Measurements from ENCODE around the gene SEMA4D. TPM values are rescaled to one million over a fixed set of nuclear protein-coding genes. Genes with fewer than 3 reads are reported as not detected.

Gene SEMA4D
- total and polyA plus RNA-seq, 12 donors = 3.5 to 57.0 (median 26.7) TPM

- WGBS, 4 donors = 95 to 99% (median 96%) methylated on average over 7 of the region's 7 CpGs
- H3K27ac ChIP-seq = no peak overlapping the region
- peaks cover 11 to 25% of the 10 kb centered on the region in 2 donors for H3K4me1 ChIP-seq (replicated peaks in 1 of 2)
- intact Hi-C loops (cut with DNase I) = no loop called here
- H3K4me3 ChIP-seq = no peak overlapping the region
- H3K27me3 ChIP-seq = no peaks in the 10 kb centered on the region
- H3K9me3 ChIP-seq (replicated peaks in 1 of 3) = no peaks in the 10 kb centered on the region
- DNase-seq = no peak
- H3K36me3 ChIP-seq (replicated peaks in 1 of 2) = no peaks in the 10 kb centered on the region
- no peak for TF ChIP-seq POLR2A (IDR thresholded peaks at IDR 0.05)
- TF ChIP-seq CTCF (IDR thresholded peaks at IDR 0.05) = no peak
These were observed 14.5 kb upstream of the SEMA4D start for GRCh38 chr9:89512382-89512781.

GRCh38 chr9:89508951-89509615 is 11.2 kb upstream of the SEMA4D start:
- H3K9me3 ChIP-seq (replicated peaks in 1 of 3) = no peaks in the 10 kb centered on the region
- peaks cover 28 to 40% of the 10 kb centered on the region in 2 donors for H3K4me1 ChIP-seq (replicated peaks in 1 of 2)
- intact Hi-C loops (cut with DNase I) = loop anchor here in 1 of 2 donors (10.0 kb wide), 1 partner anchor 54 kb away; no protein-coding TSS in a partner anchor
- 31 to 45% (median 38%) methylated on average over 7 of the region's 7 CpGs for WGBS, 4 donors
- no peak overlapping the region for H3K4me3 ChIP-seq
- peak in 1 of 2 donors; percentile 54 for TF ChIP-seq POLR2A (IDR thresholded peaks at IDR 0.05)
- no peak for TF ChIP-seq CTCF (IDR thresholded peaks at IDR 0.05)
- H3K36me3 ChIP-seq (replicated peaks in 1 of 2) = no peaks in the 10 kb centered on the region
- peak in 6 of 7 donors; percentile 62 to 84 (median 77) for DNase-seq
- H3K27ac ChIP-seq = peak overlapping the region in 4 of 5 donors; percentile 6 to 83 (median 70)
- no peaks in the 10 kb centered on the region for H3K27me3 ChIP-seq

GRCh38 chr9:89505911-89506310 is 8.0 kb upstream of the SEMA4D start:
- 24 to 43% (median 37%) methylated on average over 6 of the region's 6 CpGs for WGBS, 4 donors
- no peak overlapping the region for H3K4me3 ChIP-seq
- H3K27me3 ChIP-seq = no peaks in the 10 kb centered on the region
- H3K9me3 ChIP-seq (replicated peaks in 1 of 3) = no peaks in the 10 kb centered on the region
- DNase-seq = peak; percentile 61 to 84 (median 80)
- H3K27ac ChIP-seq = peak overlapping the region; percentile 0 to 81 (median 64)
- H3K4me1 ChIP-seq (replicated peaks in 1 of 2) = peaks cover 28 to 40% of the 10 kb centered on the region in 2 donors
- TF ChIP-seq CTCF (IDR thresholded peaks at IDR 0.05) (no peak), POLR2A (IDR thresholded peaks at IDR 0.05) (peak in 1 of 2 donors; percentile 38)
- intact Hi-C loops (cut with DNase I) = loop anchor here in 1 of 2 donors (10.0 kb wide), 1 partner anchor 51 kb away; no protein-coding TSS in a partner anchor
- no peaks in the 10 kb centered on the region for H3K36me3 ChIP-seq (replicated peaks in 1 of 2)

GRCh38 chr9:89505048-89505447 is 7.1 kb upstream of the SEMA4D start:
- H3K9me3 ChIP-seq (replicated peaks in 1 of 3) = no peaks in the 10 kb centered on the region
- TF ChIP-seq POLR2A (IDR thresholded peaks at IDR 0.05) = no peak
- no peak for TF ChIP-seq CTCF (IDR thresholded peaks at IDR 0.05)
- H3K27ac ChIP-seq = peak overlapping the region in 3 of 5 donors; percentile 64 to 81 (median 72)
- no peaks in the 10 kb centered on the region for H3K36me3 ChIP-seq (replicated peaks in 1 of 2)
- intact Hi-C loops (cut with DNase I) = loop anchor here in 1 of 2 donors (10.0 kb wide), 1 partner anchor 50 kb away; no protein-coding TSS in a partner anchor
- no peak overlapping the region for H3K4me3 ChIP-seq
- H3K27me3 ChIP-seq = no peaks in the 10 kb centered on the region
- DNase-seq = no peak
- H3K4me1 ChIP-seq (replicated peaks in 1 of 2) = peaks cover 28 to 40% of the 10 kb centered on the region in 2 donors

Measured in adrenal gland (tissue), 12 donors.